ENCODE data around the gene ZNF276. TPM values are rescaled to one million over a fixed set of nuclear protein-coding genes. Genes with fewer than 3 reads are reported as not detected.
"Not testable (repeated sequence)": the region's sequence is repeated elsewhere in the genome, so short reads cannot be mapped to it uniquely, and the experiment has no call there.

Gene ZNF276
- total RNA-seq, 4 donors from 2014 or later, result 20.2 to 45.6 (median 36.6) TPM

- peak; percentile 25 for ATAC-seq (ENCODE audit: low FRiP score)
- TF ChIP-seq, protein P1, sequence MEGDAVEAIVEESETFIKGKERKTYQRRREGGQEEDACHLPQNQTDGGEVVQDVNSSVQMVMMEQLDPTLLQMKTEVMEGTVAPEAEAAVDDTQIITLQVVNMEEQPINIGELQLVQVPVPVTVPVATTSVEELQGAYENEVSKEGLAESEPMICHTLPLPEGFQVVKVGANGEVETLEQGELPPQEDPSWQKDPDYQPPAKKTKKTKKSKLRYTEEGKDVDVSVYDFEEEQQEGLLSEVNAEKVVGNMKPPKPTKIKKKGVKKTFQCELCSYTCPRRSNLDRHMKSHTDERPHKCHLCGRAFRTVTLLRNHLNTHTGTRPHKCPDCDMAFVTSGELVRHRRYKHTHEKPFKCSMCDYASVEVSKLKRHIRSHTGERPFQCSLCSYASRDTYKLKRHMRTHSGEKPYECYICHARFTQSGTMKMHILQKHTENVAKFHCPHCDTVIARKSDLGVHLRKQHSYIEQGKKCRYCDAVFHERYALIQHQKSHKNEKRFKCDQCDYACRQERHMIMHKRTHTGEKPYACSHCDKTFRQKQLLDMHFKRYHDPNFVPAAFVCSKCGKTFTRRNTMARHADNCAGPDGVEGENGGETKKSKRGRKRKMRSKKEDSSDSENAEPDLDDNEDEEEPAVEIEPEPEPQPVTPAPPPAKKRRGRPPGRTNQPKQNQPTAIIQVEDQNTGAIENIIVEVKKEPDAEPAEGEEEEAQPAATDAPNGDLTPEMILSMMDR (IDR thresholded peaks at IDR 0.05), result no peak
- no peak for DNase-seq (ENCODE audit: low spot score)
Observed at GRCh38 chr16:89687092-89687940, 34.0 kb upstream of the ZNF276 start.

GRCh38 chr16:89688395-89688794 is 32.9 kb upstream of the ZNF276 start:
- ATAC-seq (ENCODE audit: low FRiP score) (no peak), DNase-seq (ENCODE audit: low spot score) (no peak)
- TF ChIP-seq, protein P1 (IDR thresholded peaks at IDR 0.05), result no peak

- ATAC-seq (ENCODE audit: low FRiP score), result no peak
- TF ChIP-seq, protein P1 (IDR thresholded peaks at IDR 0.05), result no peak
- no peak for DNase-seq (ENCODE audit: low spot score)
Observed at GRCh38 chr16:89689142-89689541, 32.2 kb upstream of the ZNF276 start.

GRCh38 chr16:89689621-89690020 is 31.7 kb upstream of the ZNF276 start:
- ATAC-seq (ENCODE audit: low FRiP score); DNase-seq (ENCODE audit: low spot score): not testable (repeated sequence)

DNA sequence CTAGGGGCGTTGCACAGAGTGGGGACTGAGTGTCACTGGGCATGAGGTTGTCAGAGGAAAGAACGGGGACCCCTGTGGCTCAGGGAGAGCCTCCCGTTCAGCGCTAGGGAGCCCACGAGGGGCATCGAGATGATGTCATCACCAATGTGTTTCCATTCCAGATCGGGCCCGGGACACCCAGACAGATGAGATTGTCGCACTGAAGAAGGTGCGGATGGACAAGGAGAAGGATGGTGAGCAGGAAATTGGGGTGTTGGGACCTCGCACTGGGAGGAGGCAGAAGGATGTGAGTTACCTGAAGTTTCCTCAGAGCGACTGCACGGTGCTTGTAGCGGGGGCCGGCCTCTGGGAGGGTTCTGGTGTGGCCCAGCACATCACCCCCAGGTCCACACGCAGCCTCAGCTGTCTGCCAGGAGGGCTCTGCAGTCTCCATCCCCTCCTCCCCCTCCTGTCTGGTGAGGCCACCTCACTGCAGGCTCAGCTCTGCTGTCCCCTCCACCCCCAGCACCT is 30.9 kb upstream of the ZNF276 start:
- ATAC-seq (ENCODE audit: low FRiP score) (no peak), DNase-seq (ENCODE audit: low spot score) (no peak)
- TF ChIP-seq, protein P1 (IDR thresholded peaks at IDR 0.05), result no peak

GRCh38 chr16:89691231-89691985 is 29.9 kb upstream of the ZNF276 start:
- ATAC-seq (ENCODE audit: low FRiP score) (no peak), DNase-seq (ENCODE audit: low spot score) (no peak)
- TF ChIP-seq, protein P1 (IDR thresholded peaks at IDR 0.05), result no peak

DNA sequence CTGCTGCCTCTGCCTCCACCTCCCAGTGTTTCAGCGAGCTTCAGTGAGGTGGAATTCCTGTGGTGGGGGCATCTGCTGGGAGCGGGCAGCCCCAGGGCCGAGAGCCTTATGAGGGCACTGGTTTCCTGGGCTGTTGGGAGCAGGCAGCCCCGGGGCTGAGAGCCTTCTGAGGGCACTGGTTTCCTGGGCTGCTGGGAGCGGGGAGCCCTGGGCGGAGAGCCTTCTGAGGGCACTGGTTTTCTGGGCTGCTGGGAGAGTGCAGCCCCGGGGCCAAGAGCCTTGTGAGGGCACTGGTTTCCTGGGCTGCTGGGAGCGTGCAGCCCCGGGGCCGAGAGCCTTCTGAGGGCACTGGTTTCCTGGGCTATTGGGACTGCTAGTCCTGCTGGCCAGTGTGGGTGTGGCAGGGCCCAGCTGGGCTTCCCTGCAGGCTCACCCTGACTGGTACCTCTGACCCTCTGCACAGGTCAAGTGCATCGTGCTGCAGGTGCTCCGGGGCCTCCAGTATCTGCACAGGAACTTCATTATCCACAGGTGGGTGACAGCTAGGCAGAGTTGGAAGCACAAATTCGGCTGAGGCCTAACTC is 29.3 kb upstream of the ZNF276 start:
- DNase-seq (ENCODE audit: low spot score) (no peak), ATAC-seq (ENCODE audit: low FRiP score) (no peak)
- TF ChIP-seq, protein P1 (IDR thresholded peaks at IDR 0.05), result no peak
